HG02938 (cell line): ENCODE data around the gene SLC25A33.

ENCODE experiments used
- ATAC-seq: cut with Tn5 transposase; IDR thresholded peaks from one replicate; pipeline ENCODE4 v1.9.1; 2021; ENCODE audit warnings: mild to moderate bottlenecking, moderate library complexity; ENCODE audit not compliant: unreplicated experiment

The SLC25A33 gene

GRCh38 chr1:9586147-9586766, 47.0 kb downstream of the SLC25A33 start:
- ATAC-seq, result no peak

DNA sequence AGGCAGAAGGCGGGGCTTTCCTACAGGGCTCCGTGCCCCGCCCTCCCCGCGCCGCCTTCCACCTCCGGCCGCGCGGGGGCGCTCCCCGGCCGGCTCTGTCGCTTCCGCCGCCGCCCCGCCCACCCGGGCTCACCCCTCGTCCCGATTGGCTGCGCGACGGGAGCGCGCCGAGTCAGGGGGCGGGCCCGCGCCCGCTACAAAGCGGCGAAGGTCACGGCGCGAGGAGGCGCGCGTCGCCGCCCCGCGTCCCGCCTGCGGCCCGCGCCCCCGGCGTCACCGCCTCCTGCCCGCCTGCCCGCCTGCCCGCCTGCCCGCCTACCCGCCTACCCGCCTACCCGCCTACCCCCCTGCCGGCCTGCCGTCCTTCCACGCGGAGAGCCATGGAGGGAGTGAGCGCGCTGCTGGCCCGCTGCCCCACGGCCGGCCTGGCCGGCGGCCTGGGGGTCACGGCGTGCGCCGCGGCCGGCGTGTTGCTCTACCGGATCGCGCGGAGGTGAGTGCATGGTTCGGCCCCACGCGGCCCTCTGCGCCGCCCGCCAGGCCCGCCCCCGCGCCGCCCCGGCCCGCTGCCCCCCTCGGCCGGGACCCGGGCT, 49.4 kb downstream of the SLC25A33 start, which contains the start of gene TMEM201:
TSS of gene TMEM201 (plus strand) at position 361 of the 593 bp plus-strand sequence. CDS start at position 381, 20 bp downstream.
- peak; percentile 53 for ATAC-seq

DNA sequence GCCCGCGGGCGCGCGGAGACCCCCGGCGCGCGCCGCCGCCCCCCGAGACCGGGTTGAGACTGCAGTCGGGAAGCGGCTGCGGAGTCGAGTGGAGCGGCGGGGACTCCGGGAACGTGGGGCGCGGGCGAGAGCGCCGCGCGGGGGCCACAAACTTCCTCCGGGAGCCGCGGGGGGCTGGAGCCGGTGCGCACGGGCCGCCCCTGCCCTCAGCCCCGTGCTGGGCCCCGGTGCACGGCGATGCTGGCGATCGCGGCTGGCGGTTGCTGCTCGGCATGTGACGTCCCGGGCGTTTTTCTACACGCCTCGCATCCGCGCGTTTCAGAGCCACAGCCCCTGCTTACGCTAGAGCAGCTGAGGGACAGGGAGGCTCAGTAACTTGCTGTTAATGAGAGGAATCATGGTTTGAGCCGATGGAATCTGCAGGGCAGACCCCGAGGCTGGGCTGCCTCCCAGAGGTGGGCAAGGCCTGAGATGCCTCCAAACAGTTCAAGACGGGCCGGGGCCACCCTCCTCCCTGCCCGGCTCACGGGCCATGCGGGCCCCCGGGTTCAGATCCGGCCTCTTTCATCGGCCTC, 50.0 kb downstream of the SLC25A33 start:
- ATAC-seq, result peak; percentile 20

GRCh38 chr1:9589719-9590157, 50.5 kb downstream of the SLC25A33 start:
- ATAC-seq, result no peak

DNA sequence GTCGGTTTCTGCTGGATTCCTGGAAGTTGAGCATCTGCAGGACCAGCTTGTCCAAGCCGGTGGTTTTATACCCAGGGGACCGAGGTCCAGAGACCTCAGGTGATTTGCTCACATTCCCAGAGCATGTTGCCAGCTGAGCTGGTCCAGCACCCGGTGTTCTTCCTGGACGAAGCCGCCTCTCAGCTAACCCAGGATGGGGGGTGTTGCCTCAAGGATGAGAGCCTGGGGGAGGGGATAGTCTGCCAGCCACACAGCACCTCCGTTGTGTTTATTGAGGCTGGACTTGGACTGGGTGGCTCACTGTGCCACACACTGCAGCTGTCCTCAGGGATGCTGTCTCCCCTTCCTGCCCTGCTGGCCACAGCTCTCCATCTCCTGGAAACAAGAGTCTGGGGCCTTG, 50.9 kb downstream of the SLC25A33 start:
- ATAC-seq, result no peak

GRCh38 chr1:9590945-9591668, 51.8 kb downstream of the SLC25A33 start:
- ATAC-seq, result no peak

DNA sequence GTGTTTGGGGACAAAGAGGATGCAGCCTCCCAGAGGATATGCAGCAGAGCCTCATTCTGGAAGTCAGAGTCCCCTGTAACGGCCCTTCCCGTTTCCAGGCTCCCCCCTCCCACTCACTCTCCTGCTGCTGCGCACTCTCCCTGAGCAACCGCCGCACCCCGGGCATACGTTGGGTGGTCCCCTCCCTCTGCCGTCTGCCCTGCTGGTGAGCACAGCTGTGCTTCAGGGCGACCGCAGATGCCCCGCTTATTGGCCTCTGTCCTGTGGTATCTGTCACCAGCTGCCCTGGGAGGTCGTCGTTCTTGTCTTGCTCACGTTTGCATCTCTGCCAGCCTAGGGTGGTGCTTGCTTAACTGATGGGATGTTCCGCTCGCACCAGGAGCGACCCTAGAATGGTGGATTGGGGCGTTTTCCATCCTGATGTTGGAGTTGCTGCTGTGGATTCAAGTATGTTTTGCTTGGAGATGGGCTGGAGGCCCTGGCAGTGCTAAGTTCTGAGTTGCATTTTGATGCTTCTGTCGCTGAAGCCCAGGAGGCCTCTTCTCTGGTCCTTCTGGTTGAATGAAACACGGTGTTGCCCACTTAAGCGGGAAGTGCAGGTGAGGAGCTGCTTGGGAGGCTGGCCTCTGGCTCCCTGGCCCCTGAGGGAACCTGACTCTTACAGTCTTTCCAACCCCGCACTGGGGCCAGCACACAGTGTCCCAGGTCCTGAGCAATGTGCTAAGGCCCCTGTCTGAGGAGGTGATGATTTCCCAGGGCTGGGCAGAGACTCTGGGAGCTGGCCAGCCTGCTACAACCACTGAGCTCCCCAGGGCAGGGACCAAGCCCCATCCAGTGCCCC, 52.6 kb downstream of the SLC25A33 start:
- ATAC-seq, result no peak

DNA sequence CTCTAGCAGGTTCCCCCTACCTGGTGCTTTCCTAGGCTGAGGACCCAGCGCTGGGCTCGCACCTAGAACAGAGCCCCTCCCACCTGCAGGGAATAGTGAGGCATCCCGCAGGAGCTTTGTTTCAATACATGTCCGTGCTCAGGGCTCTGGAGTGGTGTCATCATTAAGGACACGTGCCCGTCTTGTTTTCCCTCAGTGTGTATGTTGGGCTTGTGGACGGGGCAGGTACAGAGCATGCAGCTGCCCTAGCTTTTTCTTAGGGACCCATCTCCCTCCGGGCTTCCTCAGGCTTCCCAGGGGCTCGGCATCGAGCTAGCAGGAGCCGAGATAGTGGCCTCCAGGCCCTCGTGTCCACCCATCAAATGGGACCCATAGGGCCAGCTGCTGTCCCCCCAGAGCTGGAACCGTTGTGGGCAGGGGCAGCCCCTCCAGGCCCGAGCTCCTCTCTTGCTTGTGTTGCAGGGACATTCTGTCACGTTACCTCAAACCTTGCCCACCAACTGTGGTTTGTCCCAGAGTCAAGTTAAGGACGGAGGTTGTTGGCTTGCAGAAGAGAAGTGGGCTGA, 53.3 kb downstream of the SLC25A33 start:
- ATAC-seq, result no peak

- no peak for ATAC-seq
These were observed 53.9 kb downstream of the SLC25A33 start for GRCh38 chr1:9593147-9593491.

GRCh38 chr1:9593492-9594465, 54.5 kb downstream of the SLC25A33 start:
- no peak for ATAC-seq

DNA sequence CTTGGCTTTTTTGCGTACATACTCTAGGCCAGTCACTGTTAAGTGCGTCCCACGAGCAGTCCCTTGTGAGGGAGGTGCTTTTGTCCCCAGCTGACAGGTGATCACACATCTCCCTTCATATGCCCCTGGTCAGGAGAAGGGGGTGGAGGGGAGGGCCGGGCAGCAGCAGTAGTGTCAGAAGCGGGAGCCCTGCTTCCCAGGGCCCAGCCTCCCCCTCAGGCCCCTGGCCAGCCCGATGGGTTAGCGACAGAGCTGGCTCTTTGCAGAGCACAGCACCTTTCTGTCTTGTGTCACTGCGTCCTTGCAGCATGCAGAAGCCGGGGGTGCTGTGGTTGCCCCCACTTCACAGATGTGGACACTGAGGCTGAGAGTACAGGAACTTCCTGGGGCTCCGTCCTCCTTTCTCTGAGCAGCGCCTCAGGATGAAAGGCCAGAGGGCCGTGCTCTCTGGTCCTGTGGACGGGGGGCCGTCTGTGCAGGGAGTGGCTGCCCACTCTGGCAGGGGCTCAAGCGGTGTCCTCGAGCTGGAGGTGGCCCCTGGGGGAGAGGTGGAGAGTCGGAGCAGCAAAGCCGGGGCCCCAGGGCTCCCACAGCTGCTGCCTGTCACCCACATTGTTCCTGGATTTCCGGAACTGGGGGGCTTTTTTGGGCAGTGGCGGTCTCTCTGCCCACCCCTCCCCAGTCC, 55.3 kb downstream of the SLC25A33 start:
- ATAC-seq, result no peak

DNA sequence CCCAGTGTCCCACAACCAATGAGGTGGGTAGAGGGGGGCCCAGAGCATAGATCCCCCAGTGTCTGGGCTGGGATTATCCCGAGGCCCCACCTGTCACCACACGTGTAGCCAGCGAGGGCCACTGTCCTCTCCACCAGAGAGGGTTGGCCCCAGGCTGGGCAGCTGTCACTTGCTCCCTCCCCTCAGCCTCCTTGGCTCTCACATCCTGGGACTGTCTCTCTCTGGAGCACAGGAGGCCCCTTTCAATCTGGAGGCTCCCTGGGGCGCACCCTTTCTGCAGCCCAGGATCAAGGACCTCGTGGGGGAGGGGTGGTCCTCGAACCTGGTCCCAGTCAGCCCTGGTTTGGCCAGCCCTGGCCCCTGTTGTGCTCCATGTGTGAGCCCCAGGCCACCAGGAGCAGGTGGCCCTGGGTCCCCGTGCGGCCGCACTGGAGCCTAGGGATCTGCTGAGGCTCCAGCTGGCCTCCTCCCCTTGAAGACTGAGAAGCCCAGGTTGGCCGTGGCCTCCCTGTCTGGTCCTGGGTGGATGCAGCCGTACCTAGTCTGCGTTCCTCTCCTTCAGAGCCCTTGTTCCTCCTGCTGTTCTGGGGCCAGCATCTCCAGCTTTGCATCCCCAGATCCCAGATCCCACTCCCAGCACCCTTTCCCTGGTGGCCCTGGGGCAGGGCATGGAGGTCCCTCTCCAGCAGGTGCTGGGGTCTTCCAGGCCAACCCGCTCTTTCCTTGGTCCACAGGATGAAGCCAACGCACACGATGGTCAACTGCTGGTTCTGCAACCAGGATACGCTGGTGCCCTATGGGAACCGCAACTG, 56.1 kb downstream of the SLC25A33 start:
- no peak for ATAC-seq

DNA sequence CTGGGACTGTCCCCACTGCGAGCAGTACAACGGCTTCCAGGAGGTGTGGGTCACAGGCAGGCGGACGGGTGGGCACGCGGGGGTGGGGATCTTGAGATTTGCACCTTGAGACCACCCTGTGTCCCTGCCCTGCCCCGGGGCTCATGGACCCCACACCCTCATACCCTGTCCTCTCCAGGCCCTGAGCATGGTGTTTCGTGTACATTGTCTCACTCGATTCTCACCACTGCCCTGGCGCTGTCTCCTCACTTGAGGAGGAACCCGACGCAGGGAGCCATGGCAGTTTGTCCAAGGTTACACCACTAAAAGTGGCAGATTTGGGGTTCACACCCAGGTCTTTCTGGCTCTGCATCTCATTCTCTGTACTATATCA, 56.7 kb downstream of the SLC25A33 start:
- no peak for ATAC-seq

DNA sequence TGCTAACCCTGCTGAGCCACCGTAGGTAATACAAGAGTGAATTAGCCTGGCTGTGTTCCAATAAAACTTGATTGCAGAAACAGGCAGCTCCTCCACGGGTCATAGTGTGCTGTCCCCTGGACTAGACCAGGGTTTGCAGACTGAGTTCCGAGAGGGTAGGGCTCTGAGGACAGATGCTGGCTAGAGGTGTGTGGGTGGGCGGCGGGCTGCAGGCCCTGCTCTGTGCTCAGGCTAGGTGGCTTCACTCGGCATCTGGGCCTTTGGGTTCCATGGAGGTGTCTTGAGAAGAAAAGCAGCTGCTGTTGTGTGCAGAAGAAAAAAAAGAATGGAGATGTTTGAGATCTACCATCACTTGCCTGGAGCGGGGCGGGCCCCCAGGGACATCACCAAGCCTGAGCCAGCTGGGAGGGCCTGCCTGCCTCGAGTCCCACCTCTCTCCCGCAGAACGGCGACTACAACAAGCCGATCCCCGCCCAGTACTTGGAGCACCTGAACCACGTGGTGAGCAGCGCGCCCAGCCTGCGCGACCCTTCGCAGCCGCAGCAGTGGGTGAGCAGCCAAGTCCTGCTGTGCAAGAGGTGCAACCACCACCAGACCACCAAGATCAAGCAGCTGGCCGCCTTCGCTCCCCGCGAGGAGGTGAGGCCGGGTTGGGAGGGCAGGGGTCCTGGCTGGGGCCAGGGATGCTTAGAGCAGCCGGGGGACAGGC, 57.3 kb downstream of the SLC25A33 start:
- ATAC-seq, result no peak

GRCh38 chr1:9597361-9598315, 58.4 kb downstream of the SLC25A33 start:
- no peak for ATAC-seq

- no peak for ATAC-seq
These were observed 59.0 kb downstream of the SLC25A33 start for GRCh38 chr1:9598316-9598700.
